ENCODE data around the gene PLK2.
A peak's percentile ranks its signal among the peaks of the same experiment; 100 is the strongest.

Gene PLK2

DNA sequence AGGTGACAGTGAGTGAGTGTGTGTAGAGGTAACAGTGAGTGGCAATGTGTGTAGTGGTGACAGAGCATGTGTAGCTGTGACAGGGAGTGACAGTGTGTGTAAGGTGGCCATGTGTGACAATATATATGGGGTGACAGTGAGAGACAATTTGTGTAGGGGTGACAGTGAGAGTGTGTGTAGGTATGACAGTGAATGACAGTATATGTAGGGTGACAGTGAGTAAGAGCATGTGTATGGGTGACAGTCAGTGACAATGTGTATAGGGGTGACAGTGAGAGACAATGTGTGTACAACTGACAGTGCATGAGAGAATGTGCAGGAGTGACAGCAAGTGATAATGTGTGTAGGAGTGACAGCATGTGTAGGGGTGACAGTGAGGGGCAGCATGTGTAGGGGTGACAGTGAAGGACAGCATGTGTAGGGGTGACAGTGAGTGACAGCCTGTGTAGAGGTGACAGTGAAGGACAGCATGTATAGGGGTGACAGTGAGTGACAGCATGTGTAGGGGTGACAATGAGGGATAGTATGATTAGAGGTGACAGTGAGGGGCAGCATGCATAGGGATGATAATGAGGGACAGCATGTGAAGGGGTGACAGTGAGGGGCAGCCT, 21.3 kb upstream of the PLK2 start:
- no peak overlapping the region for H3K4me3 ChIP-seq (ENCODE audit: low read length)
- no peaks in the 10 kb centered on the region for H3K36me3 ChIP-seq (replicated peaks; ENCODE audit: low read depth, low read length)
- no peaks in the 10 kb centered on the region for H3K9me3 ChIP-seq (ENCODE audit: insufficient read depth, low read length)
- H3K79me2 ChIP-seq (ENCODE audit: low read length): no peaks in the 10 kb centered on the region
- H3K9ac ChIP-seq (ENCODE audit: low read length): no peak overlapping the region
- peaks cover 1% of the 10 kb centered on the region for H3K4me1 ChIP-seq (ENCODE audit: low read length)
- TF ChIP-seq EZH2phosphoT487 (IDR thresholded peaks at IDR 0.05; ENCODE audit: low read depth): no peak
- TF ChIP-seq, protein P1, sequence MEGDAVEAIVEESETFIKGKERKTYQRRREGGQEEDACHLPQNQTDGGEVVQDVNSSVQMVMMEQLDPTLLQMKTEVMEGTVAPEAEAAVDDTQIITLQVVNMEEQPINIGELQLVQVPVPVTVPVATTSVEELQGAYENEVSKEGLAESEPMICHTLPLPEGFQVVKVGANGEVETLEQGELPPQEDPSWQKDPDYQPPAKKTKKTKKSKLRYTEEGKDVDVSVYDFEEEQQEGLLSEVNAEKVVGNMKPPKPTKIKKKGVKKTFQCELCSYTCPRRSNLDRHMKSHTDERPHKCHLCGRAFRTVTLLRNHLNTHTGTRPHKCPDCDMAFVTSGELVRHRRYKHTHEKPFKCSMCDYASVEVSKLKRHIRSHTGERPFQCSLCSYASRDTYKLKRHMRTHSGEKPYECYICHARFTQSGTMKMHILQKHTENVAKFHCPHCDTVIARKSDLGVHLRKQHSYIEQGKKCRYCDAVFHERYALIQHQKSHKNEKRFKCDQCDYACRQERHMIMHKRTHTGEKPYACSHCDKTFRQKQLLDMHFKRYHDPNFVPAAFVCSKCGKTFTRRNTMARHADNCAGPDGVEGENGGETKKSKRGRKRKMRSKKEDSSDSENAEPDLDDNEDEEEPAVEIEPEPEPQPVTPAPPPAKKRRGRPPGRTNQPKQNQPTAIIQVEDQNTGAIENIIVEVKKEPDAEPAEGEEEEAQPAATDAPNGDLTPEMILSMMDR (IDR thresholded peaks at IDR 0.05; ENCODE audit: low read depth, low read length): no peak
- H2AFZ ChIP-seq (ENCODE audit: low read depth, low read length): no peak overlapping the region
- no peaks in the 10 kb centered on the region for H3K27me3 ChIP-seq (ENCODE audit: low read depth, low read length)
- no peaks in the 10 kb centered on the region for H4K20me1 ChIP-seq (ENCODE audit: insufficient read depth, low read length)
- H3K4me2 ChIP-seq (ENCODE audit: low read length): no peak overlapping the region
- H3K27ac ChIP-seq (ENCODE audit: low read length): no peak overlapping the region

DNA sequence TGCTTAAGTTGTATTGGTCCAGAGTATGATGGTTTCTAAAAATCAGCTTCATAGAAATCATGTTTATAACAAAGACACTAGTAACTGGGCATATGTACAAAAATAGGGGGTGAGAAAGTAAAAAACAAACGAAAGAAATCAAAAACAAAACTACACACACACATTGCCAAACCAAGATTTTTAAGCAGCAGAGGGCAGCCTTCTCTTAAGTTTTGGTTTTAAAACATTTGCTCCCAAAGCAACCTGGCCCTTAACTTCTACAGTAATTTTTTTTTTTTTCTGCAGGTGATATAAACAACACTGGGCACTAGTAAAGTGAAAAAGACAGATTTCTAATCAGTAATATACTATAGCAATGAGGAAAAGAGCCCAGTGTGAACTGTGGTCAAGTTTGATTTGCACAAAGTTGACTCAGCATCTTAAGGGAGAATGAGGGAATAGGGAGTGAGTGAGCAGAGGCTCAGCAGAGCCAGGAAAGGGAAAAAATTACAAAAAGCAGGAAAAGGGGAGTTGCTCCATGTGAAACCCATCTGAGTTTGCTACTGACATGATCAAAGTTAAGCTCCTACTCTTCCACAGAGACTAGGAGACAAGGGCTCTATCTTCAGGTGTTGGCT, 18.0 kb upstream of the PLK2 start:
- 0 out of 2 replicates have a peak overlapping the region, but pooled peaks have one; percentile 17 for H2AFZ ChIP-seq (ENCODE audit: low read depth, low read length)
- H3K36me3 ChIP-seq (replicated peaks; ENCODE audit: low read depth, low read length): no peaks in the 10 kb centered on the region
- no peaks in the 10 kb centered on the region for H3K79me2 ChIP-seq (ENCODE audit: low read length)
- peak overlapping the region; percentile 31 for H3K4me3 ChIP-seq (ENCODE audit: low read length)
- no peaks in the 10 kb centered on the region for H3K9me3 ChIP-seq (ENCODE audit: insufficient read depth, low read length)
- H3K4me2 ChIP-seq (ENCODE audit: low read length): peak overlapping the region; percentile 51
- TF ChIP-seq, protein P1 (IDR thresholded peaks at IDR 0.05; ENCODE audit: low read depth, low read length): peak; percentile 64
- TF ChIP-seq EZH2phosphoT487 (IDR thresholded peaks at IDR 0.05; ENCODE audit: low read depth): no peak
- no peak overlapping the region for H3K9ac ChIP-seq (ENCODE audit: low read length)
- no peaks in the 10 kb centered on the region for H3K4me1 ChIP-seq (ENCODE audit: low read length)
- H3K27me3 ChIP-seq (ENCODE audit: low read depth, low read length): no peaks in the 10 kb centered on the region
- H3K27ac ChIP-seq (ENCODE audit: low read length): no peak overlapping the region
- H4K20me1 ChIP-seq (ENCODE audit: insufficient read depth, low read length): no peaks in the 10 kb centered on the region

DNA sequence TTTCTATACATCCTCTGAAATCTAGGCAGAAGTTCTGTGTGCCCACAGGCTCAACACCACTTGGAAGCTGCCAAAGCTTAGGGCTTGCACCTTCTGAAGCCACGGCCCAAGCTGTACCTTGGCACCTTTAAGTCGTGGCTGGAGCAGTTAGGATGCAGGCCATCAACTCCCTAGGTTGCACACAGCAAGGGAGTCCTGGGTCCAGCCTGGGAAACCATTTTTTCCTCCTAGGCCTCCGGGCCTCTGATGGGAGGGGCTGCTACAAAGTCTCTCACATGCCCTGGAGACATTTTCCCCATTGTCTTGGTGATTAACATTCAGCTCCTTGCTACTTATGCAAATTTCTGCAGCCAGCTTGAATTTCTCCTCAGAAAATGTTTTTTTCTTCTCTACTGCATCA, 15.5 kb upstream of the PLK2 start:
- H3K79me2 ChIP-seq (ENCODE audit: low read length): no peaks in the 10 kb centered on the region
- no peak for TF ChIP-seq EZH2phosphoT487 (IDR thresholded peaks at IDR 0.05; ENCODE audit: low read depth)
- TF ChIP-seq, protein P1 (IDR thresholded peaks at IDR 0.05; ENCODE audit: low read depth, low read length): no peak
- no peaks in the 10 kb centered on the region for H4K20me1 ChIP-seq (ENCODE audit: insufficient read depth, low read length)
- peaks cover under 1% of the 10 kb centered on the region; the same call in 1 of the 2 replicates for H3K4me1 ChIP-seq (ENCODE audit: low read length)
- H3K4me2 ChIP-seq (ENCODE audit: low read length): no peak overlapping the region
- H3K9me3 ChIP-seq (ENCODE audit: insufficient read depth, low read length): no peaks in the 10 kb centered on the region
- no peak overlapping the region for H2AFZ ChIP-seq (ENCODE audit: low read depth, low read length)
- H3K27ac ChIP-seq (ENCODE audit: low read length): no peak overlapping the region
- H3K9ac ChIP-seq (ENCODE audit: low read length): no peak overlapping the region
- no peaks in the 10 kb centered on the region for H3K36me3 ChIP-seq (replicated peaks; ENCODE audit: low read depth, low read length)
- no peaks in the 10 kb centered on the region for H3K27me3 ChIP-seq (ENCODE audit: low read depth, low read length)
- H3K4me3 ChIP-seq (ENCODE audit: low read length): no peak overlapping the region

DNA sequence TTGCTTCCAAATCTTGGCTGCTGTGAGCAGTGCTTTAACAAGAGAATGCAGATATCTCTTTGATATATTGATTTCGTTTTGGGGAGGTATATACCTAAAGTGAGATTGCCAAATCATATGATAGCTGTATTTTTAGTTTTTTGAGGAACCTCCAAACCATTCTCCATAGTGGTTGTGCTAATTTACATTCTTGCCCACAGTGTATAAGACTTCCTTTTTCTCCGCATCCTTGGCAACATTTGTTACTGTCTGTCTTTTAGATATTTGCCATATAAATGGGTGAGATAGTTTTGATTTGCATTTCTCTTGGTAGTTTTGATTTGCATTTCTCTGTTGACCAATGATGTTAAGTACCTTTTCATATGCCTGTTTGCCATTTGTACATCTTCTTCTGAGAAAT, 10.0 kb upstream of the PLK2 start:
- H3K27ac ChIP-seq (ENCODE audit: low read length): no peak overlapping the region
- peak overlapping the region; percentile 56; the same call in 1 of the 2 replicates for H3K4me2 ChIP-seq (ENCODE audit: low read length)

More for the DNA sequence above, 10.0 kb upstream of the PLK2 start:
- Histone ChIP-seq H3K27me3 (ENCODE audit: low read depth, low read length) (no peaks in the 10 kb centered on the region), H3K4me3 (ENCODE audit: low read length) (no peak overlapping the region), H2AFZ (ENCODE audit: low read depth, low read length) (no peak overlapping the region), H3K36me3 (replicated peaks; ENCODE audit: low read depth, low read length) (no peaks in the 10 kb centered on the region), H4K20me1 (ENCODE audit: insufficient read depth, low read length) (no peaks in the 10 kb centered on the region), H3K9ac (ENCODE audit: low read length) (no peak overlapping the region), H3K79me2 (ENCODE audit: low read length) (no peaks in the 10 kb centered on the region), H3K4me1 (ENCODE audit: low read length) (peaks cover 24% of the 10 kb centered on the region), H3K9me3 (ENCODE audit: insufficient read depth, low read length) (no peaks in the 10 kb centered on the region)
- TF ChIP-seq, protein P1 (IDR thresholded peaks at IDR 0.05; ENCODE audit: low read depth, low read length): no peak
- no peak for TF ChIP-seq EZH2phosphoT487 (IDR thresholded peaks at IDR 0.05; ENCODE audit: low read depth)
